ENCODE data around the gene SLC8A1. TPM values are rescaled to one million over a fixed set of nuclear protein-coding genes. Genes with fewer than 3 reads are reported as not detected.

Gene SLC8A1
- total and polyA plus RNA-seq, 10 of the 15 experiments (the other 5 are each of a cell fraction or from before 2014, with no cell fraction given), result under 0.01 to 1.2 (median 0.01) TPM; not detected in 3

DNA sequence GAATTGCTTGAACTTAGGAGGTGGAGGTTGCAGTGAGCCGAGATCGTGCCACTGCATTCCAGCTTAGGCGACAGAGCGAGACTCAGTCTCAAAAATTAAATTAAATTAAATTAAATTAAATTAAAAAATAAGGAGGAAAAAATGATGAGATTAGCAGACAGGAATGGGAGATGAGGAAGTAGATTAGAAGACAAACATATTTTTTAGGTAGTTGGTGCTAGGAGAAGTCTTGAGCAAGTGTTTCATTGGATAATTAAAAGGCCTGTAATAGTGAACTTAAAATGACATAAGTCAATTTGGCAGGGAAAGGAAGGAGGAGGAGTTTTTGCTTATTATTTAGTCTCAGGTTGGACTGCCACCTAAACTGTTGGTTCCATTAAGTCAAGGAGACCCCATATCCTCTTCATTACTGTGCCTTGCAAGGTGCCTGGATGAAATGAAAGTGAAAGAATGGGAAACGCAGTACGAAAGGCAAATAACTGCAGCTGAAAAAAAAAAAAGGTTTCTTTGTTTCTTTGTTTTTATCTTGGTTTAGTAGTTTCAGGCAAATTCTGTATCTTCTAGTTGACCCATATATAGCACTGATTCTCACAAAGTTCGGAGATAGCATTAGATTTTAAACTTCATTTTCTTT lies 162.0 kb downstream of the SLC8A1 start (continued):
- no peak for TF ChIP-seq EED (IDR thresholded peaks at IDR 0.05; ENCODE audit: low read depth)
- TF ChIP-seq NBN (IDR thresholded peaks at IDR 0.05), result no peak
- TF ChIP-seq SMC3 (IDR thresholded peaks at IDR 0.05; ENCODE audit: borderline replicate concordance, low read length), result no peak

DNA sequence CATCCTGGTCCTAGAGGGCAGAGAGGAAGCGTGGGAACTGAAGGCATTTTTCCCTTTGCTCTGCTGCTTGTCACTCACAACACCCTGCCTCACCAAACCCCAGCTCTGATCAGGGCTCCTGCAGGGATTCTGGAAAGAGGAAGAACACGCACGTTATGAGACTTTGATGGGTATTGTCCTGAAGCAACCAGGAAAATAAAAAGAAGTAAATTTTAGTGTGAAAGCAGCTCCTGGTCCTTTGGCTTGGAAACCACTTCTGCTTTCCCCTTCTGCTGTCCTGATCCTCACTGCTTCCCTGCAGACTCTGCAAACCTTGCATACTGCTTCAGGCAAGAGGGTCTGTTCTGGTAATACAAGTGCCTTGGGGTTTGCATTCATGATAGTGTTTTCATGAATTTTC lies 164.1 kb downstream of the SLC8A1 start:
- ATAC-seq, result no peak
- no peak overlapping the region for H2AFZ ChIP-seq (ENCODE audit: control insufficient read depth, low read depth, low read length)
- BruUV-seq (replicated peaks), result no TSS peak
- no peaks in the 10 kb centered on the region for H3K36me3 ChIP-seq (ENCODE audit: control insufficient read depth in 2 of 2, insufficient read depth in 2 of 2, low read length in 1 of 2)
- H3K4me1 ChIP-seq (ENCODE audit: control insufficient read depth, insufficient read depth, low read length), result no peaks in the 10 kb centered on the region
- CTCF ChIA-PET, result no interaction called here
- no peak for DNase-seq (ENCODE audit: low read depth, low spot score)
- no peaks in the 10 kb centered on the region for H3K27me3 ChIP-seq (replicated peaks in 1 of 2; ENCODE audit: control insufficient read depth in 2 of 2, insufficient read depth in 2 of 2, low read length in 1 of 2)
- 30% methylated on average over 3 of the region's 3 CpGs for WGBS (ENCODE audit: insufficient coverage, insufficient replicate concordance, low lambda C conversion rate, missing lambda C conversion rate)
- H4K20me1 ChIP-seq (ENCODE audit: control insufficient read depth, insufficient read depth), result no peaks in the 10 kb centered on the region
- POLR2A ChIA-PET, result no interaction called here
- SMC1A ChIA-PET (ENCODE audit: uncharacterized antibody, unreplicated experiment), result interaction anchor here (1.2 kb wide), 1 partner anchor 9 kb away, joined by 3 read pairs; no protein-coding TSS in a partner anchor
- H3K4me3 ChIP-seq, result no peak overlapping the region
- no peak for TF ChIP-seq KAT2A (conservative IDR thresholded peaks at IDR 0.05; ENCODE audit: control insufficient read depth, low read depth, low read length)
- TF ChIP-seq HDGF (IDR thresholded peaks at IDR 0.05), result no peak
- TF ChIP-seq, protein P1, sequence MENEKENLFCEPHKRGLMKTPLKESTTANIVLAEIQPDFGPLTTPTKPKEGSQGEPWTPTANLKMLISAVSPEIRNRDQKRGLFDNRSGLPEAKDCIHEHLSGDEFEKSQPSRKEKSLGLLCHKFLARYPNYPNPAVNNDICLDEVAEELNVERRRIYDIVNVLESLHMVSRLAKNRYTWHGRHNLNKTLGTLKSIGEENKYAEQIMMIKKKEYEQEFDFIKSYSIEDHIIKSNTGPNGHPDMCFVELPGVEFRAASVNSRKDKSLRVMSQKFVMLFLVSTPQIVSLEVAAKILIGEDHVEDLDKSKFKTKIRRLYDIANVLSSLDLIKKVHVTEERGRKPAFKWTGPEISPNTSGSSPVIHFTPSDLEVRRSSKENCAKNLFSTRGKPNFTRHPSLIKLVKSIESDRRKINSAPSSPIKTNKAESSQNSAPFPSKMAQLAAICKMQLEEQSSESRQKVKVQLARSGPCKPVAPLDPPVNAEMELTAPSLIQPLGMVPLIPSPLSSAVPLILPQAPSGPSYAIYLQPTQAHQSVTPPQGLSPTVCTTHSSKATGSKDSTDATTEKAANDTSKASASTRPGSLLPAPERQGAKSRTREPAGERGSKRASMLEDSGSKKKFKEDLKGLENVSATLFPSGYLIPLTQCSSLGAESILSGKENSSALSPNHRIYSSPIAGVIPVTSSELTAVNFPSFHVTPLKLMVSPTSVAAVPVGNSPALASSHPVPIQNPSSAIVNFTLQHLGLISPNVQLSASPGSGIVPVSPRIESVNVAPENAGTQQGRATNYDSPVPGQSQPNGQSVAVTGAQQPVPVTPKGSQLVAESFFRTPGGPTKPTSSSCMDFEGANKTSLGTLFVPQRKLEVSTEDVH (IDR thresholded peaks at IDR 0.05; ENCODE audit: low read depth, partially characterized antibody), result no peak
- in situ Hi-C loops (cut with MboI), result no loop called here
- H3K27ac ChIP-seq (ENCODE audit: control insufficient read depth, insufficient read depth), result no peak overlapping the region
- no peak overlapping the region for H3K9ac ChIP-seq (ENCODE audit: control insufficient read depth, insufficient read depth, low read length)
- RAD21 ChIA-PET (ENCODE audit: unreplicated experiment), result no interaction called here
- H3K9me3 ChIP-seq (replicated peaks; ENCODE audit: control insufficient read depth, insufficient read depth, low read length), result no peaks in the 10 kb centered on the region
- intact Hi-C loops (cut with micrococcal nuclease; ENCODE audit: unreplicated experiment), result no loop called here
- no peaks in the 10 kb centered on the region for H3K79me2 ChIP-seq (ENCODE audit: control insufficient read depth, insufficient read depth, low read length)
- H3K4me2 ChIP-seq (ENCODE audit: control insufficient read depth, insufficient read depth), result no peak overlapping the region
- no peak for FAIRE-seq

Data from GM12878 (cell line).